Measurements from ENCODE around the gene SUSD3. TPM values are rescaled to one million over a fixed set of nuclear protein-coding genes. Genes with fewer than 3 reads are reported as not detected.

The SUSD3 gene
- total and polyA plus RNA-seq, 2 of the 8 experiments (the other 6 are each of a cell fraction or from before 2014, with no cell fraction given): 5.5 to 35.4 TPM

- TF ChIP-seq E2F6 (IDR thresholded peaks at IDR 0.05) (no peak), TAF1 (IDR thresholded peaks at IDR 0.05; ENCODE audit: low read depth, low read length) (peak; percentile 42; the same call in 1 of the 2 replicates), CBX5 (IDR thresholded peaks at IDR 0.05; ENCODE audit: low read depth, low read length) (no peak), EGR1 (IDR thresholded peaks at IDR 0.05; ENCODE audit: borderline replicate concordance, low read depth, low read length) (no peak), SIRT6 (IDR thresholded peaks at IDR 0.05; ENCODE audit: low read length) (no peak), ASH2L (IDR thresholded peaks at IDR 0.05; ENCODE audit: low read length) (peak; percentile 10), SRF (IDR thresholded peaks at IDR 0.05; ENCODE audit: low read depth, low read length) (no peak), RBBP5 (IDR thresholded peaks at IDR 0.05; ENCODE audit: borderline replicate concordance, low read depth, low read length) (peak; percentile 39; the same call in 1 of the 2 replicates), MAFK (IDR thresholded peaks at IDR 0.05; ENCODE audit: low read depth, low read length) (no peak)
These were observed 75.7 kb downstream of the SUSD3 start, which contains the start of gene NINJ1 (continued) for GRCh38 chr9:93134015-93134739.

Other genes with a start within 250 kb of the SUSD3 start
- gene ZNF484, start 180.7 kb upstream of the SUSD3 start, total RNA-seq (2021; fragmentation: NEBNext Ultra II Directional; extraction: Animal tissue kit (Norgen Biotek cat#: 25700)): 11.5 and 11.8 TPM in 2 replicates
- 0.55 and 1.3 TPM in 2 replicates for gene ZNF484, start 180.7 kb upstream of the SUSD3 start, polyA plus RNA-seq (2011; rRNA removed)
- gene FGD3, start 111.2 kb upstream of the SUSD3 start, total RNA-seq (2021; fragmentation: NEBNext Ultra II Directional; extraction: Animal tissue kit (Norgen Biotek cat#: 25700)): 1.4 and 1.9 TPM in 2 replicates
- gene FGD3, start 111.2 kb upstream of the SUSD3 start, polyA plus RNA-seq (2011; rRNA removed): 1.4 and 2.3 TPM in 2 replicates
- gene CARD19, start 37.5 kb downstream of the SUSD3 start, total RNA-seq (2021; fragmentation: NEBNext Ultra II Directional; extraction: Animal tissue kit (Norgen Biotek cat#: 25700)): 21.2 and 27.7 TPM in 2 replicates
- 112 and 144 TPM in 2 replicates for gene CARD19, start 37.5 kb downstream of the SUSD3 start, polyA plus RNA-seq (2011; rRNA removed)
- gene NINJ1, start 75.5 kb downstream of the SUSD3 start, total RNA-seq (2021; fragmentation: NEBNext Ultra II Directional; extraction: Animal tissue kit (Norgen Biotek cat#: 25700)): 28.2 TPM in 2 replicates
- gene NINJ1, start 75.5 kb downstream of the SUSD3 start, polyA plus RNA-seq (2011; rRNA removed): 65.6 and 88.0 TPM in 2 replicates
- 87.2 and 89.2 TPM in 2 replicates for gene WNK2, start 125.4 kb downstream of the SUSD3 start, total RNA-seq (2021; fragmentation: NEBNext Ultra II Directional; extraction: Animal tissue kit (Norgen Biotek cat#: 25700))
- gene WNK2, start 125.4 kb downstream of the SUSD3 start, polyA plus RNA-seq (2011; rRNA removed): 12.0 and 20.6 TPM in 2 replicates

Data from H1 (cell line).